Lower leg skin (tissue), 3 donors: Measurements from ENCODE around the gene COL2A1.

ENCODE experiments used
- CTCF ChIP-seq, 3 donors: fragments of 450-650 bp; IDR thresholded peaks; one replicate each; pipeline ENCODE4 v1.5.1; 2016; ENCODE audit warnings: antibody characterized with exemption in 3 of 3, mild to moderate bottlenecking in 3 of 3, moderate library complexity in 2 of 3
- POLR2A ChIP-seq, 2 donors: fragments of 450-650 bp; IDR thresholded peaks; one replicate each; pipeline ENCODE4 v1.6.1; 2016 to 2017; ENCODE audit warnings: antibody characterized with exemption in 2 of 2, mild to moderate bottlenecking in 1 of 2, moderate library complexity in 1 of 2

GRCh38 chr12:48017921-48018617 lies 13.8 kb upstream of the COL2A1 start:
- TF ChIP-seq CTCF (IDR thresholded peaks at IDR 0.05) (no peak), POLR2A (IDR thresholded peaks at IDR 0.05) (no peak)
